ENCODE data around the gene YY1. TPM values are rescaled to one million over a fixed set of nuclear protein-coding genes. Genes with fewer than 3 reads are reported as not detected.
A peak's percentile ranks its signal among the peaks of the same experiment; 100 is the strongest.
"Not testable (repeated sequence)": the region's sequence is repeated elsewhere in the genome, so short reads cannot be mapped to it uniquely, and the experiment has no call there.

The YY1 gene
- polyA plus RNA-seq (ENCODE audit: insufficient read depth in 1 of 5, insufficient read length in 5 of 5, low replicate concordance in 1 of 5): 100 to 1,000 TPM; 104 to 140 (median 120) TPM
- long read RNA-seq, donor 1, full-length matches to known transcripts: 136 of 207 reads
- long read RNA-seq, donor 1, partial matches to known transcripts: 61 of 207 reads
- long read RNA-seq, donor 1, other reads (novel, unspliced or antisense): 10 of 207 reads
- long read RNA-seq, donor 2, full-length matches to known transcripts: 40 of 57 reads
- long read RNA-seq, donor 2, partial matches to known transcripts: 17 of 57 reads
- long read RNA-seq, donor 2, other reads (novel, unspliced or antisense): 0 of 57 reads
- long read RNA-seq, donor 3, full-length matches to known transcripts: 109 of 124 reads
- long read RNA-seq, donor 3, partial matches to known transcripts: 15 of 124 reads
- long read RNA-seq, donor 3, other reads (novel, unspliced or antisense): 0 of 124 reads
- long read RNA-seq, donor 4, full-length matches to known transcripts: 78 of 101 reads
- long read RNA-seq, donor 4, partial matches to known transcripts: 23 of 101 reads
- long read RNA-seq, donor 4, other reads (novel, unspliced or antisense): 0 of 101 reads
- long read RNA-seq, donor 5, full-length matches to known transcripts: 98 of 116 reads
- long read RNA-seq, donor 5, partial matches to known transcripts: 18 of 116 reads
- long read RNA-seq, donor 5, other reads (novel, unspliced or antisense): 0 of 116 reads
- long read RNA-seq, donor 6, full-length matches to known transcripts: 86 of 102 reads
- long read RNA-seq, donor 6, partial matches to known transcripts: 16 of 102 reads
- long read RNA-seq, donor 6, other reads (novel, unspliced or antisense): 0 of 102 reads
- long read RNA-seq, donor 7, full-length matches to known transcripts: 36 of 45 reads
- long read RNA-seq, donor 7, partial matches to known transcripts: 9 of 45 reads
- long read RNA-seq, donor 7, other reads (novel, unspliced or antisense): 0 of 45 reads
- long read RNA-seq, donor 8, full-length matches to known transcripts: 46 of 63 reads
- long read RNA-seq, donor 8, partial matches to known transcripts: 17 of 63 reads
- long read RNA-seq, donor 8, other reads (novel, unspliced or antisense): 0 of 63 reads

DNA sequence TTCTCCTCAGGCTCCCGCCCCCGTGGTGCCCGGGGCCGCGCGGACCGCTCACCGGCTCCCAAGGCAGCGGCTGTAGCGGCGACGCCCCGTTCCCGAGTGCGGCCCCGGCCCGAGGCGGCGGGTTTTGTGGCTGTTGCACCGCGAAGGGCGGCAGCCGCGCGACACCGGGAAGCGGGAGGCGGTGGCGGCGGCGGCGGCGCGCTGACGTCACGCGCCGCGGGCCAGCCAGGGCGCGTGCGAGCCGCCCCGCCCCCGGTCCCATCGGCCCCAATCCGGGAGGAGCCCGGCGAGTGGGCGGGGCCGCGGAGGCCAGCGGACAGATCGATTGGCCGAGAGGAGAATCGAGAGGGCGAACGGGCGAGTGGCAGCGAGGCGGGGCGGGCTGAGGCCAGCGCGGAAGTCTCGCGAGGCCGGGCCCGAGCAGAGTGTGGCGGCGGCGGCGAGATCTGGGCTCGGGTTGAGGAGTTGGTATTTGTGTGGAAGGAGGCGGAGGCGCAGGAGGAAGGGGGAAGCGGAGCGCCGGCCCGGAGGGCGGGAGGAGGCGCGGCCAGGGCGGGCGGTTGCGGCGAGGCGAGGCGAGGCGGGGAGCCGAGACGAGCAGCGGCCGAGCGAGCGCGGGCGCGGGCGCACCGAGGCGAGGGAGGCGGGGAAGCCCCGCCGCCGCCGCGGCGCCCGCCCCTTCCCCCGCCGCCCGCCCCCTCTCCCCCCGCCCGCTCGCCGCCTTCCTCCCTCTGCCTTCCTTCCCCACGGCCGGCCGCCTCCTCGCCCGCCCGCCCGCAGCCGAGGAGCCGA lies at the start of gene YY1:
YY1 (plus strand) TSS at position 726 of the 792 bp plus-strand sequence. CDS start 101 bp downstream, outside the sequence.
- peak; percentile 97 to 98 for DNase-seq

DNA sequence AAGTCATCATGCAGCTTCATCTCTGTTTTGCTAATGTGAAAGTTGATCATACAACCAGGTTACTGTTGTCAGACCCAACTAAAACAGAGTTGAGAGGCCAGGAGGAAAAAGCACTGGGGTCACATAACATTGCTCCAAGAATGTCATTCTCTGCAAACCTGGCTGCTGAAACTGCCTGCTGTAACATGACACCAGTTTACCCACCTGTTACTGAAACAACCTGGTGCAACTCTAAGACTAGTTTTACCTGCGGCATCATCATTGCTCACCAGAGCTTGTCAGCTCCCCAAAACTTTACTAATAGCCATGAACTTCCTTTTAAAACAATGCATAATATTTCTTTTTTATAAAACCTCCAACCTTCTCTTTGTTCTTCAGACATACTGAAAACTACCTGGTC lies 48.8 kb upstream of the YY1 start:
- no peak for DNase-seq

GRCh38 chr14:100191584-100192249 lies 47.2 kb upstream of the YY1 start:
- DNase-seq: peak; percentile 10 to 18

- DNase-seq: peak in 1 of 2 donors; percentile 14
These were observed 46.7 kb upstream of the YY1 start for GRCh38 chr14:100192250-100192671.

- peak; percentile 98 to 99 for DNase-seq
These were observed 46.1 kb upstream of the YY1 start for GRCh38 chr14:100192672-100193416.

DNA sequence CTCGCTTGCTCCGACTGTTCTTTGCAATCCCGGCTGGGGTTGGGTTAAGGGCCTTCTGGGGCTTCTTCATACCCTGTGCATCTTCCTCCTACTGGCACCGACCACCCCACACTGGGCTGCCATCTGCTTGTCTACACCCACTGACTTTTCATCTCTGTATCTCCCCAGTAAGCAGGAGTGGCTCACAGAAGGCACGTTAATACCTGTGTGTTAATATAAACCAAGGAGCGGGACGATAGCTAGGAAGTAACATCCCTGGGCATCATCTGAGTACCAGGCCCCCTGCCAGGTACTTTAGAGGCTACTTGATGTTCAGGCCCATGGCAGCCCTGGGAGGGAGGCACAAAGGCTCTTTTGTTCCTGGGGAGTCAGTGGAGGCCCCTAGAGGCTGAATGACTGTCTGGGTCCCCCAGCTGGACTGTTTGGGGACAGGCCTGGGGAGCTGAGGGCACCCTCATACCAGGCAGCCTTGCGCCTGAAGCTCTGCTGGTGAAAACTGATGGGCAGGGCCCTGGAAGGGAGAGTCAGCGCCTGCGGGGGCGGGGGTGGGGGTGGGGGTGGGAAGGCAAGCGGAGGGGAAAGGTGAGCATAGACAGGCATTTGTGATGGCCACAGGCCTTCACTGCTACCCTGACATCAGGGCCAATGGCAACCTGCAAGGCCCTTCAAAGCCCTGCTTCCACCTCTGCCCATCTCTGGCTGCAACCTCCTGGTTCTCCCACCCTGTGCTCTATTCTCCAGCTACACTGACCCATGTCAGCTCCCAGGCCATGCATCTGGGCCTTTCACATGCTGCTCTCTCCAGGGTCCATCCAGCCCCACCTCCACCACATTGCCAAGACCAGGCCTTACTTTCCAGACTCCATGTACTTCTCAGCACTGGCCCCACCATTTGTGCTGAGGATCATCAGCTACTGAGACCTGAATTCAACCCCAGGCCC lies 45.3 kb upstream of the YY1 start:
- peak in 1 of 2 donors; percentile 7 for DNase-seq

- no peak for DNase-seq
These were observed 39.6 kb upstream of the YY1 start for GRCh38 chr14:100199240-100199860.

GRCh38 chr14:100200311-100200710 lies 38.6 kb upstream of the YY1 start:
- no peak for DNase-seq

DNA sequence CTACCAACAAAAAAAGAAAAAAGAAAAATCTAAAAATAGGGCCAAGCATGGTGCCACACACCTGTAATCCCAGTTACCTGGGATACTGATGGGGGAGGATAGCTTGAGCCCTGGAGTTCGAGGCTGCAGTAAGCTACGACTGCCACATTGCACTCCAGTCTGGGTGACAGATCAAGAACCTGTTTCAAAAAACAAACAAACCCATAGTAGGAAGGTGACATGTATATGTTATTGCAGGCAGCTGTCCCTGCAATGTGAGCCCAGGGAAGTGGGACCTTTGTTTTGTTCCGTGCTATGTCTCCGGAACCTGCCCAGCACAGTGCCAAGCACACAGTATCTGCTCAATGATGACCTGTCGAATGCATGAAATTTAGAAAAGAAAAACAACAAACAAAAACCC lies 37.2 kb upstream of the YY1 start:
- DNase-seq: no peak

- DNase-seq: no peak
These were observed 36.2 kb upstream of the YY1 start for GRCh38 chr14:100202712-100203111.

DNA sequence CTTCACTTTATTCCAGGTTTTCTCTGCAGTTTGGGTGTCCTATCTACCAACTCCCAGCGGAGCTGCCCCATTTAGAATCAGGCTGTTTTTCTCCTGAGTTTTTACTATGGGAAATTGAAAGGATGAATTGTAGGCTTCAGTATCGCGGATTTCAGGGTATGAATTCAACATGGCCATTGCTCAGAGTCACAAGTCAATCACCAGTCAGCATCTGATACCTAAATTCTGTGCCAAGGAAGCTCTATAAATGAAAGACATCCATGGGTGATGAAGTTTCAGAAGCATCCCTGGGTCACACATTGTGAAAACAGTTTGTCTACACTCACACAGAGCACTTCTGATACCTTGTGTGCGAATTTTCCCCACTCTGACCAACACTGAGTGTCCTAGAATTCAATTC lies 35.8 kb upstream of the YY1 start:
- DNase-seq: no peak

DNA sequence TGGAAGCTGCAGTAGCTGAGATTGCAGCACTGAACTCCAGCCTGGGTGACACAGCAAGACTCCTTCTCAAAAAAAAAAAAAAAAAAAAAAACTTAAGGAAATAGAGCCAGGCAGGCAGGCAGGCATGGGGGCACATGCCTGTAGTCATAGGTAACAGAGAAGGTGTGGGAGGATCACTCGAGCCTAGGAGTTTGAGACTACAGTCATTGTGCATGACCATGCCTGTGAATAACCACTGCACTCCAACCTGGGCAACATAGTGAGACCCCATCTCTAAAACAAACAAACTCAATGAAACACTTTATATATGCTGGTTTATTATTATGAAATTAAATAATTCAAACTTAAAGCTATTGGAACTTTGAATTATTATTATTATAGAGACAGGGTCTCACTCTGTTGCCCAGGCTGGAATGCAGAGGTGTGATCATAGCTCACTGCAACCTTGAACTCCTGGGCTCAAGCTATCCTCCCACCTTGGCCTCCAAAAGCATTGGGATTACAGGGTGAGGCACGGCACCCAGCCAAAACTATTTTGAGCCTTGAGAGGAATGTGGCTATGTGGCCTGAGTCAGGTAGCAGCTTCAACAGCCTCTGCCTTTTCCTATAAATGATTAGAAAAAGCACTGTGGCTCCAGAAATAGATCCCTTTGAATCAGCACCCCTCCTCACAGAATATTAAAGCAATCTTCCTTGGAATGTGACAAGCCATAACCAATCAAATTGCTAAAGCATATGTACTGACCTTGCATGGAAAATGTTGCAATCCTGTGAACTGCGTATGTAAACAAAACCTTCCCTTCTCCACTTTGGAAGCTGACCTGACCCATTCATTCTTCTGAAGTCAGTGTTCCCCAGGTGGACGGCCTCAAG lies 34.7 kb upstream of the YY1 start:
- DNase-seq: no peak

- DNase-seq: not testable (repeated sequence)
These were observed 34.1 kb upstream of the YY1 start for GRCh38 chr14:100204835-100205167.

DNA sequence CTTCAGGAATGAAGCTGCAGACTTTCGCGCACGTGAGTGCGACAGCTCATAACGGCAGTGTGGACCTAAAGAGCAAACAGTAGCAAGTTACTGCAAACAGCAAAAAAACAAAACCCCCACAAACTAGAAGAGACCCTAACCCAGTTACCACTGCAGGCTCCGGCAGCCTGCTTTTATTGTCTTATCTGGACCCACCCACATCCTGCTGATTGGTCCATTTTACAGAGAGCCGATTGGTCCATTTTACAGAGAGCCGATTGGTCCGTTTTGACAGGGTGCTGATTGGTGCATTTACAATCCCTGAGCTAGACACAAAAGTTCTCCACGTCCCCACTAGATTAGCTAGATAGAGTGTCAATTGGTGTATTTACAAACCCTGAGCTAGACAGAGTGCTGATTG lies 31.4 kb upstream of the YY1 start:
- not testable (repeated sequence) for DNase-seq

GRCh38 chr14:100208136-100208535 lies 30.8 kb upstream of the YY1 start:
- not testable (repeated sequence) for DNase-seq

DNA sequence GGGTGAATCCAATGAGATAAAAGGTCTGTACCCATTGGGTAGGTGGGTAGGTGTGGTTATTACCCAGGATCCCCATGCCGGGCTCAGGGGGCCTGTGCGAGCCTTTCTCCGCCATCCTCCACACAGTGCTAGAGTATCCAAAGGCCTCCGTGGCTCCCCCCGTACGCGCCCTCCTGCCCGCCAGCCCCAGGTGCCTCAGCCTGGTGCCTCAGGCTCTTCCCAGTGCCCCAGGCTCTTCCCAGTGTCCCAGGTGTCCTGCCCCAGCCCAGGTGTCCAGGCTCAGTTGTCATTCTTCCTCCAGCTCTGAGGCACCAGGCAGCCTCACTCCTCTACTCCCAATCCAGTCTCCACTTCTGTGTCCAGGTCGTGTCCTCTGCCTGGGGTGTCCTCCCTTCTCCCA lies 27.6 kb upstream of the YY1 start:
- DNase-seq: no peak

GRCh38 chr14:100211893-100212292 lies 27.1 kb upstream of the YY1 start:
- DNase-seq: no peak
